MM.1S (cell line): Measurements from ENCODE around the gene FGFRL1.

Source experiments
- DNase-seq: peaks from one replicate; pipeline ENCODE4 v3.0.0-alpha.2; 2015
- H2AFZ ChIP-seq: fragments of 300-600 bp; sonication (generic); 2 replicates; pipeline ENCODE4 v1.6.0; 2016; ENCODE audit warnings: antibody characterized with exemption, low read length
- H3F3A ChIP-seq: fragments of 300-600 bp; sonication (generic); 2 replicates; pipeline ENCODE4 v1.6.1; 2016; ENCODE audit warnings: mild to moderate bottlenecking, antibody characterized with exemption, low read length, moderate library complexity, mixed read lengths; ENCODE audit not compliant: insufficient read depth
- H3K27ac ChIP-seq: fragments of 300-600 bp; sonication (generic); 2 replicates; pipeline ENCODE4 v1.5.1; 2016; ENCODE audit warnings: mild to moderate bottlenecking, low read length
- H3K27me3 ChIP-seq: fragments of 300-600 bp; sonication (generic); replicated peaks from 2 replicates; pipeline ENCODE4 v1.6.0; 2016; ENCODE audit warnings: low read length; ENCODE audit not compliant: insufficient read depth
- H3K36me3 ChIP-seq: fragments of 300-600 bp; sonication (generic); replicated peaks from 2 replicates; pipeline ENCODE4 v1.6.1; 2016; ENCODE audit warnings: mild to moderate bottlenecking, low read length, mixed read lengths; ENCODE audit not compliant: insufficient read depth
- H3K4me1 ChIP-seq: fragments of 300-600 bp; sonication (generic); 2 replicates; pipeline ENCODE4 v1.6.1; 2016; ENCODE audit warnings: low read length, mixed read lengths
- H3K4me2 ChIP-seq: fragments of 300-600 bp; sonication (generic); 2 replicates; pipeline ENCODE4 v1.6.0; 2016; ENCODE audit warnings: low read depth, low read length
- H3K4me3 ChIP-seq: fragments of 300-600 bp; sonication (generic); 2 replicates; pipeline ENCODE4 v1.5.1; 2016; ENCODE audit warnings: low read length, mixed read lengths
- H3K79me2 ChIP-seq: fragments of 300-600 bp; sonication (generic); 2 replicates; pipeline ENCODE4 v1.6.1; 2016; ENCODE audit warnings: mixed run types, low read length, mixed read lengths
- H3K9ac ChIP-seq: fragments of 300-600 bp; sonication (generic); 2 replicates; pipeline ENCODE4 v1.6.1; 2016; ENCODE audit warnings: low read length, mixed read lengths
- H3K9me2 ChIP-seq: fragments of 300-600 bp; sonication (generic); replicated peaks from 2 replicates; pipeline ENCODE4 v1.6.1; 2016; ENCODE audit warnings: mild to moderate bottlenecking, low read length, mixed read lengths; ENCODE audit not compliant: insufficient read depth
- H3K9me3 ChIP-seq: fragments of 300-600 bp; sonication (generic); replicated peaks from 2 replicates; pipeline ENCODE4 v1.6.1; 2016; ENCODE audit warnings: mild to moderate bottlenecking, low read length, mixed read lengths; ENCODE audit not compliant: insufficient read depth
- H4K20me1 ChIP-seq: fragments of 300-600 bp; sonication (generic); 2 replicates; pipeline ENCODE4 v1.6.1; 2016; ENCODE audit warnings: mild to moderate bottlenecking, low read length, moderate library complexity, mixed read lengths; ENCODE audit not compliant: insufficient read depth
- CTCF ChIP-seq: fragments of 300-600 bp; sonication (generic); IDR thresholded peaks from 2 replicates; pipeline ENCODE4 v1.5.1; 2016; ENCODE audit warnings: antibody characterized with exemption, low read length, mixed read lengths
- EZH2 ChIP-seq: fragments of 300-600 bp; sonication (generic); optimal IDR thresholded peaks from 2 replicates; pipeline ENCODE3; 2017; ENCODE audit warnings: low read depth, mild to moderate bottlenecking, antibody characterized with exemption, low read length, mixed read lengths
- EZH2phosphoT487 ChIP-seq: fragments of 300-600 bp; sonication (generic); IDR thresholded peaks from 2 replicates; pipeline ENCODE4 v1.6.1; 2018; ENCODE audit warnings: antibody characterized with exemption, low read length

Gene FGFRL1

DNA sequence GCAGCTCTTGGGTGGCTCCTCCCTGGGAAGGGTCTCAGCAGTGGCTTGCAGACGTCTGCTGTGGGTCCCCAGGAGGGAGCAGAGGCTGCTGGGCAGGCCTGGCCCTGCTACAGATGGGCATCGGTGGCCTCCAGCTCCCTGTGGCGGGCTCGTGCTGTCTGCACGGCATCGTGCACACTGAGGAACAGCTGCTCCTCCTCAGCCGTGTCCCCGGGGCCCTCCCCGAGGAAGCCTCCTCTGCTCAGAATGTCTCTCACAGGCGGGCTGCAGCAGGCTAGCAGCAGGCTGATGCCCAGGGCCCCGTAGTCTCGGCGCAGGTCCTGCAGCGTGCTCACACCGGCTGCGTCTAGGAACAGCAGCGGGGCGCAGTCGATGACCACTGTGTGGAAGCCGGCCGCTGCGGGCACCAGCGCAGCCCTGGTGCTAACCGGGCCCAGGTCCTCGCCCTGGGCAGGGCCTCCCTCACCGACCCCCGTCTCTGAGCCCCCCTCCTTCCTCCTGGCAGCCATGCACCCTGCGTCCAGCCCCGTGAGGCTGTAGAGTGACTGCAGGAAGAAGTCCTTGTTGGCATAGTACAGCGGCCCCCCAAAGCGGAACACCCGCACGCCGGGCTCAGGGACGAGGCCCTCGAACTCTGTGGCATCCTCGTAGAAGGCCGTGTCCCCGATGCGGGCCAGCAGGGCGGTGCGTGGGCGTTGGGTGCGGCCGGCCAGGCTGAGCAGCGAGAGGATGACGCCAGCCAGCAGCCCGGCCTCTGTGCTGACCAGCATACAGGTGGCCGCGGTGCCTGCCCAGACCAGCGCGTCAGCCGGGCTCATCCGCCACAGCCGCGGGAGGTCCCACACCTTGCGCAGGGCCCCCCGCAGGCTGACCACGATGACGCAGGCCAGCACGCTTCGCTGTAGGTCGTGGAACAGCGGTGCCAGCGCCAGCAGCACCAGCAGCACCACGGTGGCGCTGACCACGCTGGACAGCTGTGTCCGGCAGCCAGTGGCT, 22.4 kb upstream of the FGFRL1 start:
- Histone ChIP-seq H3F3A (no peaks in the 10 kb centered on the region), H3K27me3 (no peaks in the 10 kb centered on the region), H3K79me2 (no peaks in the 10 kb centered on the region), H3K36me3 (no peaks in the 10 kb centered on the region), H4K20me1 (no peaks in the 10 kb centered on the region), H3K4me1 (no peaks in the 10 kb centered on the region), H3K9me2 (no peaks in the 10 kb centered on the region), H3K4me3 (no peak overlapping the region), H2AFZ (no peak overlapping the region), H3K4me2 (no peak overlapping the region), H3K9me3 (no peaks in the 10 kb centered on the region), H3K9ac (no peak overlapping the region), H3K27ac (no peak overlapping the region)
- no peak for DNase-seq
- TF ChIP-seq EZH2 (no peak), CTCF (no peak), EZH2phosphoT487 (no peak)

GRCh38 chr4:989722-990471, 21.5 kb upstream of the FGFRL1 start:
- Histone ChIP-seq H3K79me2 (no peaks in the 10 kb centered on the region), H3K36me3 (no peaks in the 10 kb centered on the region), H3K4me2 (no peak overlapping the region), H3K9ac (no peak overlapping the region), H3K9me3 (no peaks in the 10 kb centered on the region), H3K4me3 (no peak overlapping the region), H3F3A (no peaks in the 10 kb centered on the region), H4K20me1 (no peaks in the 10 kb centered on the region), H3K4me1 (no peaks in the 10 kb centered on the region), H3K27ac (no peak overlapping the region), H3K27me3 (no peaks in the 10 kb centered on the region), H2AFZ (no peak overlapping the region), H3K9me2 (no peaks in the 10 kb centered on the region)
- no peak for DNase-seq
- TF ChIP-seq EZH2 (no peak), CTCF (no peak), EZH2phosphoT487 (no peak)

DNA sequence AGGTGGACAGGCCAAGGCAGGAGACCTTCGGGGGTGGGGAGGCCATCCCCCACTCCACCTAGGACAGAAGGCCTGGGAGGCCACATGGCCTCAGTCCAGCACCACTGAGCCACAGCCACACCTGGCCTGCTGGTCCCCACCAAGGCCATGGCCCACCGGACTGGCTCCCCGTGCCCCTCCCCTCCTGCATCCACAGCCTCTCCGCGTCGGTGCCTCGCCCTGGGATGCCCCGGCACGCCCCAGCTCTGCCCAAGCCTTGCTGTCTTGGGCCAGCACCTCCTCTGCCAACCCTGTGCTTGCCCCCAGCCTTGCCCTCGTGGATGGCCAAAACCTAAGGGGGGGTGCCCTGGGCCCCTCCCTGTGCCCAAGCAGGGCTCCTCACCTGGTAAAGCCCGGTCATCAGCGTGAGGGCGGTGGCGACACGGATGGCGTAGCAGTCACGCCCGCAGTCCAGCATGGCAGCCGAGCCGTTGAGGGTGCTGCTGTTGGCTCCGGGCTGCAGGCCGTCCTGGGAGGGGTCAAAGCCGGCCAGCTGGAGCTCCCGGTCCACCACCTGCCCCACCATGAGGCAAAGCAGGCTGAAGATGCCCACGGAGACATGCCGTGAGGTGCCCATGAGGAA, 20.6 kb upstream of the FGFRL1 start:
- Histone ChIP-seq H4K20me1 (no peaks in the 10 kb centered on the region), H3F3A (no peaks in the 10 kb centered on the region)

More for the DNA sequence above, 20.6 kb upstream of the FGFRL1 start:
- DNase-seq: no peak
- H3K4me3 ChIP-seq: no peak overlapping the region
- H2AFZ ChIP-seq: no peak overlapping the region
- no peaks in the 10 kb centered on the region for H3K27me3 ChIP-seq
- no peak overlapping the region for H3K9ac ChIP-seq
- no peaks in the 10 kb centered on the region for H3K9me3 ChIP-seq
- H3K4me2 ChIP-seq: no peak overlapping the region
- H3K9me2 ChIP-seq: no peaks in the 10 kb centered on the region
- H3K36me3 ChIP-seq: no peaks in the 10 kb centered on the region
- H3K79me2 ChIP-seq: no peaks in the 10 kb centered on the region
- H3K4me1 ChIP-seq: no peaks in the 10 kb centered on the region
- TF ChIP-seq EZH2: no peak
- no peak for TF ChIP-seq EZH2phosphoT487
- TF ChIP-seq CTCF: no peak
- no peak overlapping the region for H3K27ac ChIP-seq
